Measurements from ENCODE around the gene USP6NL.

The USP6NL gene

GRCh38 chr10:11416974-11417373 lies 194.5 kb downstream of the USP6NL start:
- DNase-seq (ENCODE audit: low read depth, low spot score), result no peak

GRCh38 chr10:11415095-11415494 lies 196.4 kb downstream of the USP6NL start:
- DNase-seq (ENCODE audit: low read depth, low spot score), result no peak

DNA sequence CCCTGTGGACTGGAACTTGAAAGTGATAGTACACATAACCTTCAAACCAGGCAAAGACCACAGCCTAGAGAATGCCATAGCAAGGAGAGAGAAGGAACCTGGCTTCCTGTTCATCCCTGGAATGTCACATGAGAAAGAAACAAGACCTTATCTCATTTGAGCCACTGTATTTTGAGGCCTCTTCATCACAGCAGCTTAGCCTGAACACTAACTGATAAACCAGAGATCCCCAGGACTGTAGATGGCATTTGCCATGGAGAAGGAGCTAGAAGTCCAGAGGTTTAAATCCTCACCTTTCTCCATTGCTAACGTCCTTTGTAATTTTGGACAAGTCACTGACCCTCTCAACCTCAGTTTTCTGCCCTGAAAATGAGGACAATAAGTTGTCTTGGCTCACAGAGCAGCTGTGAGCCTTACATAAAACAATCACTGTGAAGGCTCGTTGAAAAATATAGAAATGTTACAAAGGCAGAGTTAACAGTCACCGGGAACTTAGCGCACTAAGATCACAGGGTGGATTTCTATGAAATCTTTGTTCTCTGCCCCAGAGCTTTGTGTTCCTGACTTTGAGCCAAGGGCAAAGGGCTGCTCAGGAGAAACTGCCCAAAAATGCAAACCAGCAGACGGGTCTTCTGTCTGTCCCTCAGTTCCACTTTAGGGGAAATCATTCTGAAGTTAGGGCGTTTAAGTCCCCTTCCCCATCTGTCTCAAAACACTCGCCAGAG lies 197.0 kb downstream of the USP6NL start:
- no peak for DNase-seq (ENCODE audit: low read depth, low spot score)

- DNase-seq (ENCODE audit: low read depth, low spot score), result no peak
Observed at GRCh38 chr10:11411926-11412545, 199.4 kb downstream of the USP6NL start.

GRCh38 chr10:11409357-11409756 lies 202.1 kb downstream of the USP6NL start:
- DNase-seq (ENCODE audit: low read depth, low spot score), result no peak

DNA sequence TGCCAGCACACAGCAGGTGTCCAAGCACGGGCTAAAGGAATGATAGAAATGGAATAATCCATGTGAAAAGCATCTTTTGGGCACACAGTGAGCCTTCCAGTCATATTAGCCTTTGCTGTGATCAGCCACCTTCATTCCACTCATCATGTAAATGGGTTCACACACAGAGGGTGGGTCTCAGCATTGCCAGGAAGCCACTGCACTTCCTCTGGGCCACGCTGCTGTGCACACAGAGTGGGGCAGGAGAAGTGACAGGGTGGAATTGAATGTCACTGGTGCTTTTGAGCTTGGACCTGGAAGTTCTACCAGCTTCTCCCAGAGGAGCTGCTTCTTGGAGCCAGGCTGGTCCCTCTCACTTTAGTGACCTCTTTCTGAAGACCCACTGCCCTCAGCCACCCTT lies 203.5 kb downstream of the USP6NL start:
- no peak for DNase-seq (ENCODE audit: low read depth, low spot score)

- DNase-seq (ENCODE audit: low read depth, low spot score), result no peak
Observed at GRCh38 chr10:11406746-11407145, 204.7 kb downstream of the USP6NL start.

DNA sequence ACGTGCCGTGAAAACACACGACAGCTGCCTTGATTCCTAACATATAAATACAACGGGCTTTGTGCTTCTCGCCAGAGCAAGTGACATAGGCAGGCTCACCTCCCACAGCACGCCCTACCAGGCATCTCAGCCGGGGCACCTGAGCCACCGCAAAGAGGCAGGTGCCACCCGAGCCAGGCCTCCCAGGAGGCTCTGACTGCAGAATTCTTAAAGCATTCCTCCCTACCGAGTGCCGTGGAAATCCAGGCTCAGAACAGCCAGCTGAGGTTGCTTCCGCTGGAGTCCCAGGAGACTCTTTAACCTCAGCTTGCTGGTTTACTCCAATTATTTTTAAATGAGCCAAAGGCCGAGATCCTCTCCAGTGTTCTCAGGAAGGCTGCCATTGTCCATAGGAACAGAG lies 206.5 kb downstream of the USP6NL start:
- DNase-seq (ENCODE audit: low read depth, low spot score), result no peak

Measured in activated CD4-positive, CD25-positive, alpha-beta regulatory T cell treated with anti-CD3 and anti-CD28 coated beads, Interleukin-2, amount 50 U/mL, for 16 hours (primary cell).